HepG2 (cell line): ENCODE results near the gene STOM. TPM values are rescaled to one million over a fixed set of nuclear protein-coding genes. Genes with fewer than 3 reads are reported as not detected.
A peak's percentile ranks its signal among the peaks of the same experiment; 100 is the strongest.

ENCODE experiments used
- CENPX ChIP-seq: sonication (generic); formaldehyde crosslinking; IDR thresholded peaks from 2 replicates; pipeline ENCODE4 v1.9.0; 2021; ENCODE audit warnings: mild to moderate bottlenecking, missing genetic modification reagents, moderate library complexity
- CHD4 ChIP-seq: fragments of 200-600 bp; sonication (generic); IDR thresholded peaks from 2 replicates; pipeline ENCODE4 v1.7.0; 2017; ENCODE audit warnings: mild to moderate bottlenecking, low read length, borderline replicate concordance
- FOXP1 ChIP-seq, 2 experiments: fragments of 450-650 bp in 1 of 2; IDR thresholded peaks; 2 replicates each; pipeline ENCODE4 v1.6.1; 2017 to 2018; ENCODE audit warnings: antibody characterized with exemption in 1 of 2
- GPN1 ChIP-seq: sonication (generic); formaldehyde crosslinking; IDR thresholded peaks from 2 replicates; pipeline ENCODE4 v1.5.1; 2020; ENCODE audit warnings: missing genetic modification reagents, borderline replicate concordance
- HDAC2 ChIP-seq: sonication (generic); formaldehyde crosslinking; IDR thresholded peaks from 2 replicates; pipeline ENCODE4 v1.4.0; 2020; ENCODE audit warnings: missing genetic modification reagents
- KAT7 ChIP-seq: IDR thresholded peaks from 2 replicates; pipeline ENCODE4 v1.6.1; 2018; ENCODE audit warnings: borderline replicate concordance, missing compliant biosample characterization
- KMT2A ChIP-seq: sonication (generic); formaldehyde crosslinking; IDR thresholded peaks from 2 replicates; pipeline ENCODE4 v1.4.0; 2020; ENCODE audit warnings: missing genetic modification reagents
- MLLT10 ChIP-seq: sonication (generic); formaldehyde crosslinking; IDR thresholded peaks from 2 replicates; pipeline ENCODE4 v1.4.0; 2020; ENCODE audit warnings: missing genetic modification reagents
- NAIF1 ChIP-seq: sonication (generic); formaldehyde crosslinking; IDR thresholded peaks from 2 replicates; pipeline ENCODE4 v1.5.0; 2020; ENCODE audit warnings: mild to moderate bottlenecking, missing genetic modification reagents, borderline replicate concordance
- NR2F1 ChIP-seq, 2 experiments: fragments of 450-650 bp in 1 of 2; formaldehyde crosslinking in 1 of 2; IDR thresholded peaks; 2 replicates each; pipeline versions ENCODE4 v1.5.0 to v1.6.1; 2016 to 2020; ENCODE audit warnings: mild to moderate bottlenecking in 1 of 2, missing compliant biosample characterization in 1 of 2, missing genetic modification reagents in 1 of 2, moderate library complexity in 1 of 2
- RBM39 ChIP-seq: fragments of 200-400 bp; formaldehyde crosslinking; IDR thresholded peaks from one replicate; pipeline ENCODE4 v1.6.1; 2018; ENCODE audit warnings: antibody characterized with exemption, mild to moderate bottlenecking, low read depth, low read length; ENCODE audit not compliant: poor library complexity, severe bottlenecking
- RFXAP ChIP-seq: sonication (generic); formaldehyde crosslinking; IDR thresholded peaks from 2 replicates; pipeline ENCODE4 v1.4.0; 2020; ENCODE audit warnings: missing genetic modification reagents, borderline replicate concordance
- SAFB2 ChIP-seq: sonication (generic); formaldehyde crosslinking; IDR thresholded peaks from 2 replicates; pipeline ENCODE4 v1.5.1; 2020; ENCODE audit warnings: missing genetic modification reagents, low read depth, mild to moderate bottlenecking, borderline replicate concordance
- SOX5 ChIP-seq: IDR thresholded peaks from 2 replicates; pipeline ENCODE4 v1.6.1; 2016; ENCODE audit warnings: borderline replicate concordance
- SOX6 ChIP-seq, 2 experiments: fragments of 450-650 bp in 1 of 2; sonication (generic) in 1 of 2; formaldehyde crosslinking in 1 of 2; IDR thresholded peaks; 2 replicates each; pipeline versions ENCODE4 v1.4.0 to v1.6.1; 2017 to 2020; ENCODE audit warnings: antibody characterized with exemption in 1 of 2, mild to moderate bottlenecking in 1 of 2, missing genetic modification reagents in 1 of 2
- TFE3 ChIP-seq: IDR thresholded peaks from 2 replicates; pipeline ENCODE4 v1.6.1; 2016
- THRA ChIP-seq: sonication (generic); formaldehyde crosslinking; IDR thresholded peaks from 2 replicates; pipeline ENCODE4 v1.4.0; 2020; ENCODE audit warnings: missing genetic modification reagents, borderline replicate concordance
- ZFP36 ChIP-seq: fragments of 150-350 bp; IDR thresholded peaks from 2 replicates; pipeline ENCODE4 v1.6.1; 2018; ENCODE audit warnings: borderline replicate concordance, low read length, low read depth; ENCODE audit not compliant: partially characterized antibody
- ZNF235 ChIP-seq: sonication (generic); formaldehyde crosslinking; IDR thresholded peaks from 2 replicates; pipeline ENCODE4 v1.8.1; 2023; ENCODE audit warnings: mild to moderate bottlenecking, missing genetic modification reagents, borderline replicate concordance
- ZNF550 ChIP-seq: sonication (generic); formaldehyde crosslinking; IDR thresholded peaks from 2 replicates; pipeline ENCODE4 v1.4.0; 2020; ENCODE audit warnings: mild to moderate bottlenecking, missing genetic modification reagents, borderline replicate concordance
- ZSCAN25 ChIP-seq: sonication (generic); formaldehyde crosslinking; IDR thresholded peaks from 2 replicates; pipeline ENCODE4 v1.8.0; 2022; ENCODE audit warnings: mild to moderate bottlenecking, missing genetic modification reagents
- ZSCAN9 ChIP-seq: IDR thresholded peaks from 2 replicates; pipeline ENCODE4 v1.6.1; 2016; ENCODE audit warnings: borderline replicate concordance
- polyA plus RNA-seq, 8 experiments: library from polyadenylated mRNA; depleted of rRNA in 3 of 8; stranded (reverse) in 7 of 8; unstranded in 1 of 8; fragments of >200 nt; fragmentation: Illumina TruSeq in 4 of 8; extraction: Trizol in 4 of 8; gene quantifications; 2 replicates each; pipeline versions ENCODE4 v1.2.1 to v1.2.3, GENCODE V29; 2011 to 2016; ENCODE audit warnings: low read depth in 4 of 8, missing spikeins in 1 of 8, mixed read lengths in 1 of 8; ENCODE audit not compliant: insufficient read depth in 1 of 8
- total RNA-seq, 5 experiments: library from RNA; depleted of rRNA; stranded (reverse); fragments of >200 nt; fragmentation: Illumina TruSeq; extraction: Trizol; gene quantifications; 2 replicates each; pipeline ENCODE4 v1.2.3, GENCODE V29; 2016; ENCODE audit warnings: low read depth in 1 of 5
- TF ChIP-seq, protein P1 (sequence below): sonication (generic); formaldehyde crosslinking; IDR thresholded peaks from 2 replicates; pipeline ENCODE4 v1.4.0; 2020; ENCODE audit warnings: missing genetic modification reagents
- TF ChIP-seq, protein P2 (sequence below): sonication (generic); formaldehyde crosslinking; IDR thresholded peaks from 2 replicates; pipeline ENCODE4 v1.5.1; 2020; ENCODE audit warnings: mild to moderate bottlenecking, moderate library complexity, missing genetic modification reagents

STOM gene
- total and polyA plus RNA-seq, 2 of the 13 experiments (the other 11 are each of a cell fraction or from before 2014, with no cell fraction given) = 43.6 to 165 TPM

DNA sequence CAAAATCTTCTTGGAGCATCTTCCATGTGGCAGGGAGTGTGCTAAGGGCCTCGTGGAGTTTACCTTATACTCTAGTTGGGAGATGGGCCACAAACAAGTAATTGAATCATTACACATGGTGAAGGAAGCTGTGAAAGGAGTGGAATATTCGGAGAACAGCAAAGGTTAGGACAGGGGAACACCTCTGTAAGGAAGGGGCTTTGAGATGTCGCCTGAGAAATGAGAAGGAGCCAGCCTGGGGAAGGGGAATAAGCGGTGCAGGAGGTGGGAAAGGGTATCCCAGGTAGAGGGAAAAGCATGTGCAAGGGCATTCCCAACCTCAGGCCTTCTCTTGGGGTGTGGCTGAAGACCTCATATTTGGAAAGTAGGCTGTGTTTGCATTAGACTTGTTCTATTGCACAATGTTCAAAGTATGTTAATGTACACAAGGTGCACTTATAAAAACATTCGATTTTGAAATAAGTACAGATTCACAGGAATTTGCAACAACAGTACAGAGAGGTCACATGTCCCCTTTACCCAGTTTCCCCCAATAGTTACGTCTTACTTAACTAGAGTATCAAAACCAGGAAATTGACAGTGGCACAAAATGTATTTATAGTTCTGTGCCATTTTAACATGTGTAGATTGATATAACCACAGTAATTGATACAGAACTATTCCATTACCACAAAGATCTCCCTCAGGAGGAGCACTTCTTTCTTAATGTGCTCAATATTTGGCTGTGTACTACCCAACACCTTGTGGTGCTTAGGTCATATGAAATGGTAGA lies 2.4 kb upstream of the STOM start (continued):
- no peak for TF ChIP-seq NR2F1 (CRISPR knock-in tag; IDR thresholded peaks at IDR 0.05)
- no peak for TF ChIP-seq KMT2A (CRISPR knock-in tag)
- TF ChIP-seq THRA (CRISPR knock-in tag) = peak; percentile 93
- no peak for TF ChIP-seq SAFB2 (CRISPR knock-in tag)
- no peak for TF ChIP-seq FOXP1 (IDR thresholded peaks at IDR 0.05)
- TF ChIP-seq FOXP1 (CRISPR knock-in tag; IDR thresholded peaks at IDR 0.05) = peak; percentile 79; the same call in 1 of the 2 replicates
- peak; percentile 61; the same call in 1 of the 2 replicates for TF ChIP-seq RFXAP (CRISPR knock-in tag)
- TF ChIP-seq ZFP36 = no peak
- no peak for TF ChIP-seq ZNF550
- TF ChIP-seq CENPX = no peak
- peak; percentile 59; the same call in 1 of the 2 replicates for TF ChIP-seq ZSCAN9 (CRISPR knock-in tag)
- TF ChIP-seq HDAC2 (CRISPR knock-in tag) = peak; percentile 62
- TF ChIP-seq RBM39 = no peak
- TF ChIP-seq MLLT10 (CRISPR knock-in tag) = no peak
- peak; percentile 1; the same call in 1 of the 2 replicates for TF ChIP-seq KAT7 (CRISPR knock-in tag)
- no peak for TF ChIP-seq CHD4
- TF ChIP-seq SOX5 (CRISPR knock-in tag) = peak; percentile 82; the same call in 1 of the 2 replicates
- TF ChIP-seq, protein P1, sequence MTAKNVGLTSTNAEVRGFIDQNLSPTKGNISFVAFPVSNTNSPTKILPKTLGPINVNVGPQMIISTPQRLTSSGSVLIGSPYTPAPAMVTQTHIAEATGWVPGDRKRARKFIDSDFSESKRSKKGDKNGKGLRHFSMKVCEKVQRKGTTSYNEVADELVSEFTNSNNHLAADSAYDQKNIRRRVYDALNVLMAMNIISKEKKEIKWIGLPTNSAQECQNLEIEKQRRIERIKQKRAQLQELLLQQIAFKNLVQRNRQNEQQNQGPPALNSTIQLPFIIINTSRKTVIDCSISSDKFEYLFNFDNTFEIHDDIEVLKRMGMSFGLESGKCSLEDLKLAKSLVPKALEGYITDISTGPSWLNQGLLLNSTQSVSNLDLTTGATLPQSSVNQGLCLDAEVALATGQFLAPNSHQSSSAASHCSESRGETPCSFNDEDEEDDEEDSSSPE (CRISPR knock-in tag) = peak; percentile 18; the same call in 1 of the 2 replicates
- TF ChIP-seq NAIF1 = 0 out of 2 replicates have a peak, but pooled peaks have one; percentile 12
- no peak for TF ChIP-seq ZNF235
- peak; percentile 85 for TF ChIP-seq TFE3
- TF ChIP-seq ZSCAN25 (CRISPR knock-in tag) = no peak
- TF ChIP-seq, protein P2, sequence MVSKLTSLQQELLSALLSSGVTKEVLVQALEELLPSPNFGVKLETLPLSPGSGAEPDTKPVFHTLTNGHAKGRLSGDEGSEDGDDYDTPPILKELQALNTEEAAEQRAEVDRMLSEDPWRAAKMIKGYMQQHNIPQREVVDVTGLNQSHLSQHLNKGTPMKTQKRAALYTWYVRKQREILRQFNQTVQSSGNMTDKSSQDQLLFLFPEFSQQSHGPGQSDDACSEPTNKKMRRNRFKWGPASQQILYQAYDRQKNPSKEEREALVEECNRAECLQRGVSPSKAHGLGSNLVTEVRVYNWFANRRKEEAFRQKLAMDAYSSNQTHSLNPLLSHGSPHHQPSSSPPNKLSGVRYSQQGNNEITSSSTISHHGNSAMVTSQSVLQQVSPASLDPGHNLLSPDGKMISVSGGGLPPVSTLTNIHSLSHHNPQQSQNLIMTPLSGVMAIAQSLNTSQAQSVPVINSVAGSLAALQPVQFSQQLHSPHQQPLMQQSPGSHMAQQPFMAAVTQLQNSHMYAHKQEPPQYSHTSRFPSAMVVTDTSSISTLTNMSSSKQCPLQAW = peak; percentile 46; the same call in 1 of the 2 replicates
- no peak for TF ChIP-seq GPN1 (CRISPR knock-in tag)
- no peak for TF ChIP-seq SOX6 (IDR thresholded peaks at IDR 0.05)
- TF ChIP-seq SOX6 (CRISPR knock-in tag; IDR thresholded peaks at IDR 0.05) = peak; percentile 87
